Cardiac septum (tissue), 1 donor: Measurements from ENCODE around the gene ZKSCAN2. TPM values are rescaled to one million over a fixed set of nuclear protein-coding genes. Genes with fewer than 3 reads are reported as not detected.

Experiments
- DNase-seq: peaks from one replicate; pipeline ENCODE4 v3.0.0-alpha.2; 2020; ENCODE audit warnings: low spot score
- intact Hi-C: fragments of 100-400 bp; cut with DNase I; formaldehyde crosslinking; loops from one replicate; pipeline ENCODE4 v1.14.0; 2022
- long read RNA-seq: library from polyadenylated mRNA; unstranded; transcript quantifications from one replicate; pipeline ENCODE4 v2.0.0, GENCODE V29; 2021
- total RNA-seq: library from RNA; stranded (reverse); fragmentation: NEBNext Ultra II Directional; extraction: Animal tissue kit (Norgen Biotek cat#: 25700); gene quantifications from one replicate; pipeline ENCODE4 v1.2.1, GENCODE V29; 2021
- donor health status: DM: no; HTN: no; CAD: no.

ZKSCAN2 gene
- total RNA-seq = 5.1 TPM
- long read RNA-seq, full-length matches to known transcripts = 1 of 1 reads
- long read RNA-seq, partial matches to known transcripts = 0 of 1 reads
- long read RNA-seq, other reads (novel, unspliced or antisense) = 0 of 1 reads

DNA sequence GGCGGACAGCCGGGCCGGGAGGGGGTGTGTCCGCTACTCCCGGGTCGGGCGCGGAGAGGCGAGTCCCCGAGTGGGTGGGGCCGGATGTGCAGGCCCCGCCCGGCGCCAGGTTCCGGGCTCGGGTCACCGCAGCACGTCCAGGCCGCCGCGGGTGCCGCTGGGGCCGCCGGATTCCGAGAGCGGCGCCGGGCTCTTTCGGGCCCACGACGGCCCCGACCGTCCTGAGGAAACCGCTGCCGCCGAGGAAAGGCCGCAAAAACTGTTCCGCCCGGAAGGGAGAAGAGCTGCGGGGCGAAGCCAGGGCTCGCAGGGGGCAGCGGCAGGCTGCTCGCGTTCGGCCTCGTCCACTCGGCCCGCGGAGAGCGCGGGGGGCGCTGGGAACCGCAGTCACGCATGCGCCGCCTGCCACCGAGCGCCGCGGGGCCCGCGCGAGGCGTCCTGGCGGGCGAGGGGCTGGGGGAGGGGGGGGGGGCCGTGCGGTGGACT, at the start of gene ZKSCAN2:
ZKSCAN2 (minus strand) TSS at position 376 of the 486 bp plus-strand sequence. CDS start 718 bp downstream, outside the sequence.
- intact Hi-C loops = loop anchor here (5.0 kb wide), 1 partner anchor 145 kb away; the partner anchor contains the start of gene LCMT1
- DNase-seq = peak; percentile 96

DNA sequence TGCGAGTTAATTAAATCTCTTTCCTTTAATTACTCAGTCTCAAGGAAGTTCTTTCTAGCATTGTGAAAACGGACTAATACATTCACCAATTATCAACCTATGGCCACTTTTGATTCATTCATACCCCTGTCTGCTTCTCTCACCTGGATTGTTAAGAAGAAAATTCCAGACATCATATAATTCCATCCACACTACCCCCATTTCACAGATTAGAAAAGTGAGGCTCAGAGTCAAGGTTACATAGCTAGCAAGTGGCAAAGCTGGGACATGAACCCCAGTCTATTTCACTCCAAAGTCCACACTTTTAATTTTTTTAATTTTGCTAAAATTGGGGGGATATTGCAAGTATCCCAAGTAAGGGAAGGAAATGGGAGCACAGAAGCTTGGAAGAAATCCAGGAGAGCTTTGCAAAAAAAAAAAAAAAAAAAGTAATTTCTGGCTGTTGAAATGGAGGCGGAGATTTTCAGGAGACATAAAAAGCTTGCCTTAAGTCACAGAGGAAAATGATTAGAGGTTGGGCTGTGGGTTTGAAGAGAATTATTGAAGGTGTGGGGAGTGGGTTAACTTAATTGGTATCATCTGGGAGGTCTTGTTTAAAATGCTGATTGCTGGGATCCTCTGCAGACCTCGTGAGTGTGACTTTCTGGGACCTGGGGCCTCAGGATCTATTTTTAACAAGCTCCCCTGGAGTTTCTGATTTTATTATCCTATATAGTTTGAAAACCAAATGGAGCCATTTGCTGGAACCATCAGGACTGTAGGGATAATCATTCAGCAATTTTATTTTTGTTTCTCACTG, 42.3 kb upstream of the ZKSCAN2 start:
- intact Hi-C loops = no loop called here
- DNase-seq = no peak

DNA sequence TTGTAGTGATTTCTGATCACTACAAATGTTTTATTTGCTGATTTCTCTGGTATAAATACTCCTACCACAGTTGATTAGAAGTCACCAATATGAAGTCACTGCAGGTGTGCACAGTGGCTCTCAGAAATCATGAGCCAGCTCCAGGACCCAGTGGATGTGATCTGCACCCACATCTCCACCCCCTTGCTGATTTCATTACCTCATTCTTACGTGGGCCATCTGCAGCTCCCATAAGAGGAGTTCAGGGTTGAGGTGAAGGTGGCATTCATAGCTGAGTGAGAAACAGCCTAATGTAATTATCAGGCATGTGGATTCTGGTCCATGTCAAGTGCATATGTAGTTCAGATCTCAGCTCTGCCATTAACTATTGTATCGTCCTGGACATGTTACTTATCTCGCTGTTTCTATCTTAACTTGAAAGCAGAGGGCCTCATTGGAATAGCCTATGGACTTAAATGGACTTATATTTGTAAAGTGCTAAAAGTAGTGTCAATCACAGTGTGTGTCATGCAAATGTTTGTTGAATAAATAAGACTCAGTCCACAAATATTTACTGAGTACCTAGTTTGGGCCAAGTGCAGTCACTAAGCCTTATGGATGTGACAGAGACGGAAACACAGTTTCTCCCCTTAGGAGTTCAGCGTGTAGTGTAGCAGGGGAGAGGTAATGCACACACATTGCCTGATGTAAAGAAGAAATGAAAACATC, 40.7 kb upstream of the ZKSCAN2 start:
- intact Hi-C loops = no loop called here
- no peak for DNase-seq

DNA sequence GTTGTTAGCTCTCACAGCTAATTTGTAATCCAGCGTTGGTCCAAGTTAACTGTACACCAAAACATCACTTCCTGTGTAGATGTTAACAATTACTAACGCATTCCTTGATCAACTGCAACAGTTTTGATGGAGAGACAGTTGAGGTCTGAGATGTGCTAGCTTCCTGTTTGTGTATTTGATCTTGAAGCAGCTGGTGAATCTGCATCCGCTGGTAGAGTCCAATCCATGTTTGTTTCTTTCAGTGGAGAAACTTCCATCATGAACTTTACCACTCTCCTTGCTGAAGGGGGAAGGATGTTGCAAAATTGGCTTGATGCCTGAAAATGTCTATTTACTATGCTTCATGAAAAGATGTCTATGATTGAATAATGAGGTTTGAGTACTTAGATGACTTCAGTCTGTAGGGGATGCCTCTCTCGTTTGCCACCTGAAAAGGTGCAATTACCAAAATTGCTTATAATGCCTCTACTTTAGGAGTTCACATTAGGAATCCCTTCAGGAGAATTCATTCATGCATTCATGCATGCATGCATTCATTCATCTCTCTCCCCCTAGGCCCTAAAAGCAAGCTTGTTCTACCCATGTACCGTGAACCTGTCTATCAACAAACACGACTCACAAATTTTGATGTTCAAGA, 39.6 kb upstream of the ZKSCAN2 start:
- no peak for DNase-seq
- intact Hi-C loops = no loop called here

DNA sequence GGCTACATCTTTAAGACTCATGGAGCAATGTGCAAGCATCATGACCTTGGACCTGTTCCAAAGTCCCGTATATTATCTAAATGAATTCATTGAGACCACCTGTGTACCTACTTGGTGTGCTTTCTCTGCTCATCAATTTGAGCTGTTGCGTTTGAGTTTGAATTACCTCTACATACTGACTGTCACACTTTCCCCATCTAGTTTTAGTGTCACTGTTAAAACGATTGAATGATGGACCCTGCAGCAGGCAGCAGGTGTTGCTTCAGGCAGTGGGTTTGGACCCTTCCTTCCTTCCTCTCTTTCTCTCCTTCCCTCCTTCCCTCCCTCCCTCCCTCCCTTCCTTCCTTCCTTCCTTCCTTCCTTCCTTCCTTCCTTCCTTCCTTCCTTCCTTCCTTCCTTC, 33.9 kb upstream of the ZKSCAN2 start:
- no peak for DNase-seq
- intact Hi-C loops = no loop called here

DNA sequence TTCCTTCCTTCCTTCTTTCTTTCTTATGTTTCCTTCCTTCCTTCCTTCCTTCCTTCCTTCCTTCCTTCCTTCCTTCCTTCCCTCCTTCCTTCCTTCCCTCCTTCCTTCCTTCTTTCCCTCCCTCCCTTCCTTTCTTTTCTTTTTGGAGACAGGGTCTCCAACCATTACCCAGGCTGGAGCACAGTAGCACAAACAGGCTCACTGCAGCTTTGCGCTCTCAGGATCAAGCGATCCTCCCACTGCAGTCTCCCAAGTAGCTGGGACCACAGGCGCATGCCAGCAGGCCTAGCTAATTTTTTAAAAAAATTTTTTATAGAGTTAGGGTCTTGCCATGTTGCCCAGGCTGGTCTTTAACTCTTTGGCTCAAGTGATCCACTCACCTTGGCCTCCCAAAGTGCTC, 31.8 kb upstream of the ZKSCAN2 start:
- intact Hi-C loops = no loop called here
- DNase-seq = no peak

DNA sequence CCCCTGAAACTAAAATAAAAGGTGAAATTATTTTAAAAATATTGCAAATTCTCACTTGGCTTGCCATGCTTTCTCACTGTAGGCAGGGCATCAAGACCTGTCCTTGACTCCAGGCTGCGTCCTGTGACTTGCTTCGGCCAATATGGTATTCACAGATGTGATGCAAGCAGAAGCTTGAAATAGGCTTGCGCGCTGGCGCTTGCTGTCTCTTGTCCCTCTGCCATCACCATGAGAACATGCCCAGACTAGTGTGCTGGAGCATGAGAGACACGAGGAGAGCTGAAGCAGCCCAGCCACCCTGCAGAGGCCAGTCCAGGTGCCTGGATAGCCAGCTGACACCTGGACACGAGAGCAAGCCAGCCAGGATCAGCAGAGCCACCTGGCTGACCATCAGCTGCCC, 21.8 kb upstream of the ZKSCAN2 start:
- intact Hi-C loops = no loop called here

DNA sequence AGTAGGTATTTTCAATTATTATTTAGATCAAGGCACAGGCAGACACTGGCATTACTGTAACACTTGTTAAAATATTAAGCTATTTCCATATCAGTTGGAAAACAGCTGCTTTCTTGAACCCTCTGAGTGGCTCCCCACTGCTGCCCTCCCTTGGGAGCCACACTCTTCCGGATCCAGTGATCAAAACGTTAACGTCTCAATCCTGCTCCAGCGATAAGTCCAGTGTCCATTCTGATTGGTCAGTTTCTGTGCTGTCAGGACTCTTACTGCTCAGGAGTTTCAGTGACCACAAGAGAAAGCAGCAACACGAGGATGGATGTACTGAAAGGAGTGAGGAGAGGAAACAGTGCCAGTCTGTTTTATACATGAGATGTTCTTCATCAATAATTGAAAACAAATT, 13.8 kb upstream of the ZKSCAN2 start:
- intact Hi-C loops = no loop called here
- DNase-seq = no peak

More for the DNA sequence above, 21.8 kb upstream of the ZKSCAN2 start:
- no peak for DNase-seq

DNA sequence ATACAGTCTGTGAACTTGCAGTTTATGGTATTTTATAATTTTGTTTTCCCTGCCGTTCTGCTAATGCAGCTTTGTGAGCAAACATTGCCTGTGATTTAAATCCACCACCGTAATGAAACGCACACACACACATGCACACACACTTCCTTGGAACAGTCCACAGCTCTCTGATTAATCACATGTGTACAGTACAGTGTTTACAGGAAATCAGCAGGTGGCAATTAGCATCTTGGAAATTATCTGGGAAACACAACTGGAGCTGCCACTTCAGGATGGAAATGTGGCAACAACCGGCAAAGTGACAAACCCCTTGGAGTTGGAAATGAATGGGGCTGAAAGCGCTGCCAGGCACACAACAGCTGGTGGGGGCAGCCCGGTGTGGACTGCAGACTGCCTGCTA, 12.9 kb upstream of the ZKSCAN2 start:
- intact Hi-C loops = no loop called here
- DNase-seq = no peak

DNA sequence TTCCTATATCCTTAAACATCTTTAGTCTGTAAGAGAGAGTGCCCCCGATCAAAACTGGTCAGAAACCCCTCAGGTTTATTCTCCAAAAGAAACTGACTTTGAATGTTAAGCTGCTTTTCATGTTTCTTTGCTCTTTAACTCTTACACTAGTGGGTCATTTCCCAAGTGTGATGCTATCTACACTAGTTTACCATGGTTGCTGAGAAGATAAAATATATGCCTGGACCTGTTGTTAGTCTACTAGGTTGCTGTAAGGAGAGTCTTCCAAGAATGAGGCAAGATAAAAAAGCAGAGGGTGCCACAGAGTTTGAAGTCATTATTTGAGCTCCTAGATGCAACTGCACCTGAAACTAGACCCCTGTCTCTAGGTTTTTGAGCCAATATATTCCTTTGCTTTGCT, 12.2 kb upstream of the ZKSCAN2 start:
- intact Hi-C loops = no loop called here
- no peak for DNase-seq

DNA sequence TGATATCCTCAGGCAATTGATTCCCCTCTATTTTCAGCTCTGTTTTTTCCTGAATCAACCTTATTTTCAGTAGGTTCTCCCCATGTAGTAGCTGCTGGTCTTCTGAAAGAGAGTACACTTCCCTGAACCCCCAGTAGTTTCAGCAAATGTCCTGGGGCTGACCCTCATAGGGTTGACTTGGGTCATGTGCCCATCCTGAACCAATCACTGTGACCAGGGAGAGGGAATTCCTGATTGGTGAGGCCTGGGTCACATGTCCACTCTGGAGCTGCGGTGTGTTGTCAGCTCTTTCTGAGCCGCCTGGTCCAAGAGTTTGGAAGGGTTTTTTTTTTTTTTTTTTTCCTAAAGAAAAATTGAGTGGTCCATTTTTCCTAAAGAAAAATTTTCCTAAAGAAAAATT, 8.3 kb upstream of the ZKSCAN2 start:
- intact Hi-C loops = no loop called here
- DNase-seq = no peak

DNA sequence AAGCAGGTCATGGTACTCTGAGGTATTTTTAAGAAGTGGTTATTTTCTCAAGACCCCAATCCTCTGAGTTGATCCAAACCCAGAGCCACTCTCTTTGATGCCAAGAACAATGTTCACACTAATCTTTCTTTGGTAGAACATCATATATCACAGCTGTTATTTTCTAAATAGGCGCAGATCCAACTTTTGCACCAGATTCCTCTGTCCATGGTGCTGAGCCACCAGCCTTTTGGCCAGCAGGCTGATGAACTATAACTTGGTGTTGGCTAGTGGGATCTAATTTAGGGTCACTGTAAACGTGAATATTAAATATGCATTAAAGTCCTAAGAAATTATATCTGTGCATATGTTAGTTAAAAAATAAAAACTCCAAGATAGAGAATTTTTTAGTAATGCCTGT, 7.0 kb upstream of the ZKSCAN2 start:
- intact Hi-C loops = no loop called here
- DNase-seq = no peak

DNA sequence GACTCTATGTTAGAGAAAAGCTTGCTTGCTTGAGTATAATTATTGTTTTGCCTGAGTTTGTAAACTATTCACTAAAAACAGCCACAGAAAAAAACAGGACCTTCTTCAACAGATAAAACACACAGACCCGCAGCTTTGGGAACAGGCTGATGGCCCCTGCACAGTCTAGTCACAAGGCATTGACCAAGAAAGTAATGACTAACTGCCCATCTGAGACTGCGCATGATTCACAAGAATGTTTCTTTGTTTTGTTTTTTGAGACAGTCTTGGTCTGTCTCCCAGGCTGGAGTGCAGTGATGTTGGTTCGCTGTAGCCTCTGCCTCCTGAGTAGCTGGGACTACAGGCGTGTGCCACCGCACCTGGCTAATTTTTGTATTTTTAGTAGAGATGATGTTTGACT, 2.8 kb upstream of the ZKSCAN2 start:
- DNase-seq = no peak
- intact Hi-C loops = no loop called here

DNA sequence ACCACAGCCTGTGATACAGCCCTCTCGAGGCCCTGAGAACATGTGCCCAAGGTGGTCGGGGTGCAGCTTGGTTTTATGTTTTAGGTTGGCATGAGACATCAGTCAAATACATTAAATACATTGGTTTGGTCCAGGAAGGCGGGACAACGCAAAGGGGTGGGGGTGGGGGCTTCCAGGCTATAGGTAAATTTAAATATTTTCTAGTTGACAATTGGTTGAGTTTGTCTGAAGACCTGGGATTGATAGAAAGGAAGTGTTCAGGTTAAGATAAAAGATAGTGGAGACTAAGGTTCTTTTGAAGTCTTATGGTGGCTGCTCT, 1.2 kb upstream of the ZKSCAN2 start:
- intact Hi-C loops = loop anchor here (5.0 kb wide), 1 partner anchor 147 kb away; the partner anchor contains the start of gene LCMT1

DNA sequence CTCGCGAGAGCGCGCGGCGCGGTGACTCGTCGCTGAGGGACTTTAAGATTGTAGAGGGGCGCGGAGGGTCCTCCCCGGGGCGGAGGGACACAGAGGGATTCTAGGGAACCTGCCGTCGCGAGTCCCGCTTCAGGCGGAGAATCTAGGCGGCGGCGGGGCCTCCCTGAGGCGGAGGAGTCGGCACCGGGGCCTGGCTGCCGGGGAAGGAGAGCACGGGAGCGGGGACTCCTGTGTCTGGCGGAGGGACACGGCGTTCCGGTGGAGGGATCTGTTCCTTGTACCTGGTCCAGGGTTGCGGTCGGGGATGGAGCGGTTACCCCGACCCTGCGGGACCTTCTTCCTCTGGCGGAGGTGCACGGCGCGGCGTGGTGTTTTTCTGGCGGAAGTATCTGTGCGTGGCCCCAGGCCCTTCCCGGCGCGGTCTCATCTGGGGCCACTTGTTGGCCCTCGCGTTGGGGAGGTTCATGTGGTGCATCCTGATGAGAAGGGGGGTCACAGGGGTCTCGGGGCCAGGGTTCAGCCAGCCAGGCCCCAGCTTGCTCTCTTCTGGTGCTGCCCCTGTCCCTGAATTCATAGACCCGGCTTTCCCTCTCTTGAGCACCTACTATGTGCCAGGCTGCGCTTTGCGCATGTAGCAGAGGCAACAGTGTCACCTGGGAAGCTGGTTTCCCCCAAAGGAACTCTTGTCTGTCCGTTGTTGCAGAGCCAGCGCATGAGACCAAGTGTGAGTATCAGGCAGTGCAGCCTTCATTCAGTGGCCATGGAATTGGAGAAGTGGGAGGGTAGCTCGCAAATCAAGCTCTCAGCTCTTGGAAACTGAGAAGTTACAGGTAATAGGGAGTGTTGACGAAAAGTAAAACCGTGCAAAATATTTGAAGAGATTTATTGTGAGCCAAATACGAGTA, 563 bp upstream of the ZKSCAN2 start:
- peak; percentile 88 for DNase-seq
- intact Hi-C loops = loop anchor here (5.0 kb wide), 1 partner anchor 146 kb away; the partner anchor contains the start of gene LCMT1

More for the DNA sequence above, 1.2 kb upstream of the ZKSCAN2 start:
- no peak for DNase-seq

DNA sequence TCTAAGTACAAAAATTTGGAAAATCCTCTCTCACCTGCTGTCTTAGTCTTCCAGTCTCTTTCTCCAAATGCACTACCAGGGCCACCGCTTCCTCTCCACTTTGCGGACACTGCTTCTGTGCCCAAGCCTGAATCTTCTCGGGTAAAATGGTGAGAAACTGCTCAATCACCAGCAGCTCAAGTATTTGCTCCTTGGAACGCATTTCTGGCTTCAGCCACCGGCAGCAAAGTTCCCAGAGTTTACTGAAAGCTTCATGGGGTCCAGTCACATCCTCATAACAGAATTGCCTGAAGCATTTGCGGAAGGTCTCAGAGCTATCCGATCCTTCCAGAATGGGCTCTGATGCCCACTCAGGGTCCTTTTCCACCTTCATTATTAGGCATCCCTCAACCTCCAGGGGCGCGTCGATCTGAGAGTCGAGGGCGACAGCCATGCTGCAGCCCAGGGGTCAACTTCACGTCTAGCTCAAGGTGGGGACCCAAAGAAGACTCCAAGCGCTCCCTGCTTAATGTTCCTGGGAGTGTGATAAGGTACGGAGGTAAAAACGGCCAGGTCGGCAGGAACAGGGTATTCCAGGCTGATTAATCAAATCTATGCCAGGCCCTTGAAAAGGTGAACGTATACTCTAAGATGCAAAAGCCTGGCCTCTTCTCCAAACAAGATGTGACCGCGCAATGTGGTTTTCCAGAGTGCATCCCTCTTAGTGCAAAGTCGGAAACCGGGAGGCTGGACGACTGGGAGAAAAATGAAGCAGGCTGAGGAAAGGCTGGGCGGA, 763 bp downstream of the ZKSCAN2 start:
- intact Hi-C loops = loop anchor here (5.0 kb wide), 1 partner anchor 145 kb away; the partner anchor contains the start of gene LCMT1
- DNase-seq = no peak

DNA sequence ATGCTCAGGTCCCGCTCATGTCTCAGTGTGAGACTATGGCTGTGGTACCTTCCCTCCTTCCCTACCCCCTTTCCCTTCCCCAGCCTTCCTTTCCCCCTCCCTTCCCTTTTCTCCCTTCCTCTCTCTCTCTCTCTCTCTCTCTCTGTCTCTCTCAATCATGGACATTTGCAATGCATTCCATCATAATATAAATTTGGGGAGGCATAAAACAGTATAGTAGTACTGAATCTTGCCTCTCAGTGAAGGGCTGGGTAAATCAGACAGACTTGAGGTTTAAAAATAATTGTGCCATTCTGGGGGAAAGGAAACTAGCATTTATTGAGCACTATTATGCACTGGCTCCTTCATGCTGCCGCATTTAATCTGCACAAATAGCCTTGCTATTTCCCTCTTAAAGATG, 4.3 kb downstream of the ZKSCAN2 start:
- no peak for DNase-seq
- intact Hi-C loops = no loop called here

DNA sequence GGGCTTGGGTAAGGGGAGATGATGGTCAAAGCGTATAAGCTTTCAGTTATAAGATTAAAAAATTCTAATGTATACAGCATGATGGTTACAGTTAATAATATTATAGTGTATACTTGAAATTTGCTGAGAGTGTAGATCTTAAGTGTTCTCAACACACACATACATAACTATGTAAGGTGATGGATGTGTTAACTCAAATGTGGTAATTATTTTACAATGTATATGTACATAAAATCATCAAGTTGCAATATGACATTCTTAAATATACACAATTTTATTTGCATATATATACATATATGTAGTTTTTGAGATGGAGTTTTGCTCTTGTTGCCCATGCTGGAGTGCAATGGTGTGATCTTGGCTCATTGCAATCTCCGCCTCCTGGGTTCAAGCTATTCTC, 7.2 kb downstream of the ZKSCAN2 start:
- DNase-seq = no peak
- intact Hi-C loops = no loop called here
